A673 (cell line): ENCODE results near the gene ADAMTSL1. TPM values are rescaled to one million over a fixed set of nuclear protein-coding genes. Genes with fewer than 3 reads are reported as not detected.

Source experiments
- BruUV-seq: library from RNA; stranded (reverse); fragments of 400-500 nt; replicated peaks from 2 replicates; lab custom pipeline; 2021; lab: Mats Ljungman, UMichigan
- CTCF ChIA-PET: fragments of 300-600 bp; sonication (Branson Sonifier 250); formaldehyde crosslinking; loops from one replicate; lab custom pipeline; 2022; ENCODE audit warnings: antibody characterized with exemption; lab: Charles Lee
- POLR2A ChIA-PET: fragments of 300-600 bp; sonication (Branson Sonifier 250); formaldehyde crosslinking; loops from one replicate; lab custom pipeline; 2022; ENCODE audit warnings: antibody characterized with exemption; ENCODE audit not compliant: low non-redundant PET; lab: Charles Lee
- DNase-seq: peaks from one replicate; pipeline ENCODE4 v3.0.0-alpha.2; 2015; ENCODE audit warnings: low spot score
- H3K27ac ChIP-seq: fragments of 200-600 bp; sonication (generic); 2 replicates; pipeline ENCODE4 v1.5.1; 2016; ENCODE audit warnings: mixed run types, low read depth, mild to moderate bottlenecking, mixed read lengths, antibody characterized with exemption, low read length; ENCODE audit not compliant: poor library complexity, severe bottlenecking
- H3K27me3 ChIP-seq: fragments of 200-600 bp; sonication (generic); replicated peaks from 2 replicates; pipeline ENCODE4 v1.6.1; 2017; ENCODE audit warnings: mixed run types, low read depth, mild to moderate bottlenecking, mixed read lengths, antibody characterized with exemption, low read length; ENCODE audit not compliant: insufficient read depth, poor library complexity
- H3K36me3 ChIP-seq: fragments of 200-600 bp; sonication (generic); 2 replicates; pipeline ENCODE4 v1.6.1; 2016; ENCODE audit warnings: mixed run types, mild to moderate bottlenecking, mixed read lengths, antibody characterized with exemption, low read length; ENCODE audit not compliant: insufficient read depth, poor library complexity, severe bottlenecking
- H3K4me1 ChIP-seq: fragments of 200-600 bp; sonication (generic); 2 replicates; pipeline ENCODE4 v1.6.1; 2017; ENCODE audit warnings: mixed run types, mild to moderate bottlenecking, mixed read lengths, antibody characterized with exemption, low read length; ENCODE audit not compliant: insufficient read depth, poor library complexity, severe bottlenecking
- H3K4me3 ChIP-seq: fragments of 200-600 bp; sonication (generic); 2 replicates; pipeline ENCODE4 v1.5.1; 2016; ENCODE audit warnings: low read depth, mixed run types, mild to moderate bottlenecking, mixed read lengths, low read length; ENCODE audit not compliant: poor library complexity, severe bottlenecking
- H3K9me3 ChIP-seq: fragments of 200-600 bp; sonication (generic); 2 replicates; pipeline ENCODE4 v1.6.1; 2016; ENCODE audit warnings: mixed run types, low read depth, mild to moderate bottlenecking, mixed read lengths, antibody characterized with exemption, low read length; ENCODE audit not compliant: poor library complexity, severe bottlenecking
- EZH2 ChIP-seq: fragments of 200-600 bp; sonication (generic); IDR thresholded peaks from 2 replicates; pipeline ENCODE4 v1.6.1; 2017; ENCODE audit warnings: borderline replicate concordance, low read depth, mild to moderate bottlenecking, mixed read lengths, antibody characterized with exemption, low read length; ENCODE audit not compliant: poor library complexity, severe bottlenecking
- intact Hi-C: fragments of 100-400 bp; cut with micrococcal nuclease; formaldehyde crosslinking; loops from one replicate; pipeline ENCODE4 v1.10.0; 2022; ENCODE audit not compliant: unreplicated experiment
- total RNA-seq: library from RNA; stranded (reverse); gene quantifications from 2 replicates; pipeline ENCODE4 v1.2.3, GENCODE V29; 2021
- TF ChIP-seq, protein P1 (sequence below): fragments of 300-800, 200-600 bp; sonication (generic); conservative IDR thresholded peaks from 2 replicates; pipeline ENCODE4 v1.5.1; 2017; ENCODE audit warnings: low read depth, mild to moderate bottlenecking, antibody characterized with exemption, low read length, moderate library complexity, mixed read lengths

Gene ADAMTSL1
- total RNA-seq, 1 experiment from 2014 or later = not detected

DNA sequence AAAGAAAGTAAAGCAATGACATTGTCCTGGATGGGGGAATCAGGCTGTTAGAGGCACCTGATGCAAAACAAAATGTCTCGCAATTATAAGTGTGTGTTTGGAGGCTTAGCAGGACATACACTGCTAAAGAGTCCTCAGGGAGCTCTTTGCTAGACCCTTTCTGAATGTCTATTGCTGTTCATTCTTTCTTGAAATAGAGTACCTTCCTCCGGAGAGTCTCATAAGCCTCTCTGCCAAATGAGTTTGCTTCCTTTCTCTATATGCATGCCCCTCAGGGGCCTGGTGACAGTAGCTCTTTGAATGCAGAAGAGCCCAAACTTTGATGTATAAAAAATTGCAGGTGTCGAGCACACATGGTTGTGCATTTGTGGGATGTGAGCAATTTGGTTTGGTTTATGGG, 26.4 kb upstream of the ADAMTSL1 start:
- no peak for TF ChIP-seq EZH2
- TF ChIP-seq, protein P1, sequence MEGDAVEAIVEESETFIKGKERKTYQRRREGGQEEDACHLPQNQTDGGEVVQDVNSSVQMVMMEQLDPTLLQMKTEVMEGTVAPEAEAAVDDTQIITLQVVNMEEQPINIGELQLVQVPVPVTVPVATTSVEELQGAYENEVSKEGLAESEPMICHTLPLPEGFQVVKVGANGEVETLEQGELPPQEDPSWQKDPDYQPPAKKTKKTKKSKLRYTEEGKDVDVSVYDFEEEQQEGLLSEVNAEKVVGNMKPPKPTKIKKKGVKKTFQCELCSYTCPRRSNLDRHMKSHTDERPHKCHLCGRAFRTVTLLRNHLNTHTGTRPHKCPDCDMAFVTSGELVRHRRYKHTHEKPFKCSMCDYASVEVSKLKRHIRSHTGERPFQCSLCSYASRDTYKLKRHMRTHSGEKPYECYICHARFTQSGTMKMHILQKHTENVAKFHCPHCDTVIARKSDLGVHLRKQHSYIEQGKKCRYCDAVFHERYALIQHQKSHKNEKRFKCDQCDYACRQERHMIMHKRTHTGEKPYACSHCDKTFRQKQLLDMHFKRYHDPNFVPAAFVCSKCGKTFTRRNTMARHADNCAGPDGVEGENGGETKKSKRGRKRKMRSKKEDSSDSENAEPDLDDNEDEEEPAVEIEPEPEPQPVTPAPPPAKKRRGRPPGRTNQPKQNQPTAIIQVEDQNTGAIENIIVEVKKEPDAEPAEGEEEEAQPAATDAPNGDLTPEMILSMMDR = no peak
- intact Hi-C loops = no loop called here
- Histone ChIP-seq H3K4me3 (no peak overlapping the region), H3K27me3 (no peaks in the 10 kb centered on the region), H3K9me3 (no peaks in the 10 kb centered on the region), H3K36me3 (no peaks in the 10 kb centered on the region), H3K27ac (no peak overlapping the region), H3K4me1 (no peaks in the 10 kb centered on the region)
- DNase-seq = no peak
- BruUV-seq = no TSS peak
- ChIA-PET CTCF (no interaction called here), POLR2A (no interaction called here)

GRCh38 chr9:18448101-18448500, 25.9 kb upstream of the ADAMTSL1 start:
- BruUV-seq = no TSS peak
- Histone ChIP-seq H3K27ac (no peak overlapping the region), H3K27me3 (no peaks in the 10 kb centered on the region), H3K4me3 (no peak overlapping the region), H3K36me3 (no peaks in the 10 kb centered on the region), H3K9me3 (no peaks in the 10 kb centered on the region), H3K4me1 (no peaks in the 10 kb centered on the region)
- intact Hi-C loops = no loop called here
- CTCF ChIA-PET = no interaction called here
- POLR2A ChIA-PET = no interaction called here
- TF ChIP-seq, protein P1 = no peak
- no peak for TF ChIP-seq EZH2
- DNase-seq = no peak

- no peaks in the 10 kb centered on the region for H3K27me3 ChIP-seq
- ChIA-PET CTCF (interaction anchor here (0.5 kb wide), 1 partner anchor 1006 kb away, joined by 3 read pairs; no protein-coding TSS in a partner anchor), POLR2A (no interaction called here)
- H3K27ac ChIP-seq = no peak overlapping the region
- intact Hi-C loops = no loop called here
- BruUV-seq = no TSS peak
- no peaks in the 10 kb centered on the region for H3K4me1 ChIP-seq
- DNase-seq = no peak
- H3K9me3 ChIP-seq = no peaks in the 10 kb centered on the region
- TF ChIP-seq EZH2 = no peak
- TF ChIP-seq, protein P1 = no peak
- H3K36me3 ChIP-seq = no peaks in the 10 kb centered on the region
- no peak overlapping the region for H3K4me3 ChIP-seq
These were observed 22.5 kb upstream of the ADAMTSL1 start for GRCh38 chr9:18451406-18451805.
